Astrocyte (in vitro differentiated cells and primary cell): Measurements from ENCODE around the gene ACY1. TPM values are rescaled to one million over a fixed set of nuclear protein-coding genes. Genes with fewer than 3 reads are reported as not detected.

Experiments
- DNase-seq: peaks from one replicate; pipeline ENCODE4 v3.0.0-alpha.2; 2010; ENCODE audit warnings: low read depth
- FAIRE-seq: peaks from 2 replicates; lab custom pipeline; 2011; peaks lifted over from hg19 to GRCh38; lab: Jason Lieb, UNC
- H2AFZ ChIP-seq: 2 replicates; pipeline ENCODE4 v1.6.0; 2012; ENCODE audit warnings: low read depth, low read length, inconsistent platforms
- H3K27ac ChIP-seq: 2 replicates; pipeline ENCODE4 v1.5.1; 2011; ENCODE audit warnings: low read depth, low read length, inconsistent platforms
- H3K27me3 ChIP-seq: 2 replicates; pipeline ENCODE4 v1.6.0; 2011; ENCODE audit warnings: low read length, inconsistent platforms; ENCODE audit not compliant: insufficient read depth
- H3K36me3 ChIP-seq: 2 replicates; pipeline ENCODE4 v1.5.1; 2011; ENCODE audit warnings: low read length, inconsistent platforms; ENCODE audit not compliant: insufficient read depth
- H3K4me1 ChIP-seq: 2 replicates; pipeline ENCODE4 v1.5.1; 2011; ENCODE audit warnings: low read length, inconsistent platforms; ENCODE audit not compliant: insufficient read depth
- H3K4me2 ChIP-seq: 2 replicates; pipeline ENCODE4 v1.6.0; 2012; ENCODE audit warnings: low read length, inconsistent platforms
- H3K4me3 ChIP-seq: 2 replicates; pipeline ENCODE4 v1.5.1; 2011; ENCODE audit warnings: low read depth, mild to moderate bottlenecking, low read length, inconsistent platforms; ENCODE audit not compliant: insufficient read depth
- H3K79me2 ChIP-seq: 2 replicates; pipeline ENCODE4 v1.6.0; 2012; ENCODE audit warnings: mild to moderate bottlenecking, low read length, inconsistent platforms; ENCODE audit not compliant: insufficient read depth
- H3K9ac ChIP-seq: 2 replicates; pipeline ENCODE4 v1.6.0; 2012; ENCODE audit warnings: mild to moderate bottlenecking, low read length, inconsistent platforms
- H3K9me3 ChIP-seq: 2 replicates; pipeline ENCODE4 v1.5.1; 2012; ENCODE audit warnings: low read depth, mild to moderate bottlenecking, low read length, inconsistent platforms; ENCODE audit not compliant: insufficient read depth
- H4K20me1 ChIP-seq: 2 replicates; pipeline ENCODE4 v1.6.0; 2012; ENCODE audit warnings: low read length, inconsistent platforms; ENCODE audit not compliant: insufficient read depth
- H3K27ac Mint-ChIP-seq: one replicate; pipeline ENCODE4 v1.8.0; 2021; ENCODE audit warnings: mild to moderate bottlenecking, mixed read lengths; ENCODE audit not compliant: unreplicated experiment
- H3K27me3 Mint-ChIP-seq: one replicate; pipeline ENCODE4 v1.8.0; 2021; ENCODE audit warnings: low read depth, mixed read lengths; ENCODE audit not compliant: unreplicated experiment
- H3K36me3 Mint-ChIP-seq: one replicate; pipeline ENCODE4 v1.8.0; 2021; ENCODE audit warnings: low read depth, mixed read lengths; ENCODE audit not compliant: unreplicated experiment
- H3K4me1 Mint-ChIP-seq: one replicate; pipeline ENCODE4 v1.8.0; 2021; ENCODE audit warnings: low read depth, mixed read lengths; ENCODE audit not compliant: unreplicated experiment
- H3K4me3 Mint-ChIP-seq: one replicate; pipeline ENCODE4 v1.8.0; 2021; ENCODE audit warnings: mild to moderate bottlenecking, moderate library complexity, mixed read lengths; ENCODE audit not compliant: unreplicated experiment
- H3K9me3 Mint-ChIP-seq: one replicate; pipeline ENCODE4 v1.8.0; 2021; ENCODE audit warnings: mild to moderate bottlenecking, mixed read lengths; ENCODE audit not compliant: unreplicated experiment
- EZH2 ChIP-seq: IDR thresholded peaks from 2 replicates; pipeline ENCODE4 v1.6.1; 2012; ENCODE audit warnings: mild to moderate bottlenecking, low read length, inconsistent platforms; ENCODE audit not compliant: insufficient read depth
- total RNA-seq: library from RNA; stranded (reverse); gene quantifications from 2 replicates; pipeline ENCODE4 v1.2.1, GENCODE V29; 2021
- TF ChIP-seq, protein P1 (sequence below): IDR thresholded peaks from 2 replicates; pipeline ENCODE4 v1.5.1; 2011; ENCODE audit warnings: low read depth, mild to moderate bottlenecking, inconsistent platforms, low read length, moderate library complexity; ENCODE audit not compliant: insufficient read depth

Gene ACY1
- total RNA-seq, 1 donor from 2014 or later, result 16.4 TPM

DNA sequence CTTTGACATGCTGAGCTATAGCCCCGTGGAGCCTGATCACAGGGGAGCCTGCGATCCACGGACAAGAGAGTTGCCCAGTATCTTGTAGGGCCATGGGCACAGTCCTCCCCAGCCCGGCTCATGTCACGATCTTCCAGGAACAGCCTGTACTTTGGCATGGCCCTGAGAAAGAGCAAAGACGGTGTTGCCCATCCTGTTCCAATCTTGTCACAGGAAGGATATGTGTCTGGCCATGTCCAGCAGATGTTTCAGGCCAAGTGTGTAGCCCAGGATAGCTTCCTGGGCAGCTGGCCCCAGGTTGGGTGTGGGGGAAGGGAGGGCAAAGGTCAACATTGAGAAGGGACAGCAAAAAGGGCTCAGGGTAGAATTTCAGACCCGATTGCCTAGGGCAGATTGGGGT lies 29.4 kb downstream of the ACY1 start:
- no peak overlapping the region for H3K4me3 Mint-ChIP-seq
- H3K27me3 Mint-ChIP-seq, result peaks cover 2% of the 10 kb centered on the region
- FAIRE-seq, result no peak
- H3K79me2 ChIP-seq, result no peaks in the 10 kb centered on the region
- H3K27ac ChIP-seq, result no peak overlapping the region
- no peak overlapping the region for H3K27ac Mint-ChIP-seq
- no peak for TF ChIP-seq EZH2
- TF ChIP-seq, protein P1, sequence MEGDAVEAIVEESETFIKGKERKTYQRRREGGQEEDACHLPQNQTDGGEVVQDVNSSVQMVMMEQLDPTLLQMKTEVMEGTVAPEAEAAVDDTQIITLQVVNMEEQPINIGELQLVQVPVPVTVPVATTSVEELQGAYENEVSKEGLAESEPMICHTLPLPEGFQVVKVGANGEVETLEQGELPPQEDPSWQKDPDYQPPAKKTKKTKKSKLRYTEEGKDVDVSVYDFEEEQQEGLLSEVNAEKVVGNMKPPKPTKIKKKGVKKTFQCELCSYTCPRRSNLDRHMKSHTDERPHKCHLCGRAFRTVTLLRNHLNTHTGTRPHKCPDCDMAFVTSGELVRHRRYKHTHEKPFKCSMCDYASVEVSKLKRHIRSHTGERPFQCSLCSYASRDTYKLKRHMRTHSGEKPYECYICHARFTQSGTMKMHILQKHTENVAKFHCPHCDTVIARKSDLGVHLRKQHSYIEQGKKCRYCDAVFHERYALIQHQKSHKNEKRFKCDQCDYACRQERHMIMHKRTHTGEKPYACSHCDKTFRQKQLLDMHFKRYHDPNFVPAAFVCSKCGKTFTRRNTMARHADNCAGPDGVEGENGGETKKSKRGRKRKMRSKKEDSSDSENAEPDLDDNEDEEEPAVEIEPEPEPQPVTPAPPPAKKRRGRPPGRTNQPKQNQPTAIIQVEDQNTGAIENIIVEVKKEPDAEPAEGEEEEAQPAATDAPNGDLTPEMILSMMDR, result no peak
- no peak overlapping the region for H2AFZ ChIP-seq
- no peaks in the 10 kb centered on the region for H4K20me1 ChIP-seq
- H3K9ac ChIP-seq, result no peak overlapping the region
- H3K36me3 Mint-ChIP-seq, result no peaks in the 10 kb centered on the region
- DNase-seq, result no peak
- peaks cover 3% of the 10 kb centered on the region for H3K4me1 Mint-ChIP-seq
- H3K4me1 ChIP-seq, result no peaks in the 10 kb centered on the region
- no peak overlapping the region for H3K4me2 ChIP-seq
- H3K36me3 ChIP-seq, result no peaks in the 10 kb centered on the region
- no peaks in the 10 kb centered on the region for H3K9me3 Mint-ChIP-seq
- no peak overlapping the region for H3K4me3 ChIP-seq
- H3K9me3 ChIP-seq, result no peaks in the 10 kb centered on the region
- no peaks in the 10 kb centered on the region for H3K27me3 ChIP-seq

DNA sequence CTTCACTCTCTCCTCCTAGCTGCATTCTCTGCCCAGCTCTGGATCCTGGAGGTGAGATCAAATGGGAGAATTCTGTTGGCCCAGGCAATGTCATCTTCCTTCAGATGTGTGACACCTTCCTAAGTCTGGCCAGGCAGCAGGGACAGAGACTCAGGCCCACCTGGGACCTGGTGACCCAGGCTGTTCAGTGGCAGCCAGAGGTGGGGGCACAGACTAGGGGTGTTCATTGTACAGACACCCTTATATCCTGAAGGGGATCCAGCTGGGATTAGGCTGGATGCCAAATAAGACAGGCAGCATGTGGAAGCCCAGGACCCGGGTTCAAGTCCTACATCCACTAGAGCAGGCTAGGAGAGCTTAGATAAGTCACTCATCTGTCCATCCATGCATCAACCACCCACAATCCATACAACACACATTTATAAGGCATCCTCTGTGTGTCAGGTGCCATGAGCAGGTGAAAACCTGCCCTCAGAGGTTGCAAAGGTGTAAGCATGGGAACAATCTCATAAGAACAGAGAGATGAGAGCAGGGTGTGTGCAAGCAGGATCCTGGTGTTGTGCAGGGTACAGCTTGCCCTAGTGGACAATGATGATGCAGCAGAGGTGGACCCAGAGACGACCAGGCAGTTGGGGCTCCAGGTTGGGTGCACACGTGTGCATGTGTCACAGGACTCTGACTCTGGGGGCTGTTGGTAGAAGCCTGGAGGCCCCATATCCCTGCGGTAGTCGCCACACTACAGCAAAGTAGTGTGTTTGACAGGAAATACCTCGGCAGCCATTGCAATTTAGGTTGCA lies 30.7 kb downstream of the ACY1 start:
- Histone ChIP-seq H2AFZ (no peak overlapping the region), H3K4me1 (no peaks in the 10 kb centered on the region), H3K79me2 (no peaks in the 10 kb centered on the region), H4K20me1 (no peaks in the 10 kb centered on the region), H3K9ac (no peak overlapping the region), H3K27me3 (no peaks in the 10 kb centered on the region), H3K9me3 (no peaks in the 10 kb centered on the region), H3K36me3 (no peaks in the 10 kb centered on the region), H3K4me3 (no peak overlapping the region), H3K27ac (no peak overlapping the region), H3K4me2 (no peak overlapping the region)
- no peaks in the 10 kb centered on the region for H3K9me3 Mint-ChIP-seq
- H3K4me3 Mint-ChIP-seq, result no peak overlapping the region
- peaks cover 3% of the 10 kb centered on the region for H3K4me1 Mint-ChIP-seq
- no peak for FAIRE-seq
- H3K27me3 Mint-ChIP-seq, result peaks cover 2% of the 10 kb centered on the region
- no peak for TF ChIP-seq EZH2
- TF ChIP-seq, protein P1, result no peak
- no peak for DNase-seq
- no peaks in the 10 kb centered on the region for H3K36me3 Mint-ChIP-seq
- H3K27ac Mint-ChIP-seq, result peak overlapping the region; percentile 26

DNA sequence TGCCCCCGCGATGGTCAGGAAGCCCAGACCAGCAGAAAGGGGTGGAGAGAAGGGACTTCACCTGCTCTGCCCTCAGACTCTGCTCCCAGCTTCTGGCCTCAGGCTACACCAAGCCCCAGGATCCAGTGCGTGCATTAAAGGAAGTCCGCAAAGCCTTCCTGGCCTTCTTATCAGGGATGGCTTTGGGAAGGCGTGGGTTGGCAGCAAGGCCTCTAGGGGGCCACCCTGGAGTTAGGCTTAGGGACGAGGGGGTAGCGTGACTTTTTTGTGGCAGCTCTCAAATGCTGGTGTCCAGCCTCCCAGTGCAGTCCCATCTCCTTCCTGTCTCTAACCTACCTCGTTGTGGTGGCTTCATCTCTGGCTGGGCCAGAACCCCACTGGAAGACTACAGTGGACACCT lies 31.3 kb downstream of the ACY1 start:
- no peaks in the 10 kb centered on the region for H3K9me3 ChIP-seq
- Mint-ChIP-seq H3K9me3 (no peaks in the 10 kb centered on the region), H3K4me3 (no peak overlapping the region), H3K4me1 (peaks cover 6% of the 10 kb centered on the region), H3K36me3 (no peaks in the 10 kb centered on the region), H3K27ac (no peak overlapping the region), H3K27me3 (peaks cover 2% of the 10 kb centered on the region)
- no peak for DNase-seq
- H3K36me3 ChIP-seq, result no peaks in the 10 kb centered on the region
- H3K79me2 ChIP-seq, result no peaks in the 10 kb centered on the region
- H3K27ac ChIP-seq, result no peak overlapping the region
- H2AFZ ChIP-seq, result no peak overlapping the region
- H3K4me2 ChIP-seq, result no peak overlapping the region
- FAIRE-seq, result no peak
- H3K4me1 ChIP-seq, result no peaks in the 10 kb centered on the region
- no peaks in the 10 kb centered on the region for H4K20me1 ChIP-seq
- H3K9ac ChIP-seq, result no peak overlapping the region
- TF ChIP-seq, protein P1, result peak; percentile 22
- no peak for TF ChIP-seq EZH2
- no peaks in the 10 kb centered on the region for H3K27me3 ChIP-seq
- no peak overlapping the region for H3K4me3 ChIP-seq
